ENCODE results near the gene TMEM151A.

TMEM151A gene

DNA sequence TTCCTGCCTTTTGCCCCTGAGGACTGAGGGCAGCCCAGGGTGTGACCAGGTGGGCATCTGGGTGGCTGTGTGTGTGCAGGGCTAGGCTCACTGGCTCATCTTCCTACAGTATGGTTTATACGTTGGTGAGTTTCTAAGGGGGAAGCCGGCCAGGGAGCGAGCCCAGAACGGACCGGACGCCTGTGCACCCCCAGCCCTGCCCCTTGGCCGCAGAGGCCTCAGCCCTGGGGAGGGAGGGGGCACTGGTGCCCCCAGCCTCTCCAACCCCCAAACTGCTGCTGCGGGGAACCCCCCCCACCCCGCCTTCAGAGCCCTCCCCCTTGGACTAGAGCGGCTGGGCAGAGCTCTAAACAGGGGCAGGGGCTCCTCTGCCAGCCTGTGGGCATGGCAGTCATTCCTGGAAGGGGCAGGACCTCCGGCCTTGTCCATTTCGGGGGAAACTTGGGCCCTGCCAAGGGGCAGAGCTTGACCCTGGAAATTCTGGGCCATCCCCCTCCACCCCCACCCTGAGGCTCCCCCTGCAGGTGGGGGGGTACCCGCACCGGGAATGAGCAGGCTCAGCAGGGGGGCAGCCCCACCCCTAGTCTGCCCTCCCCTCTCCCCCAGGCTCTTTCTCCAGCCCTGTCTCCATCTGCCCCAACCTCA is 8.1 kb upstream of the TMEM151A start:
- H3K4me1 ChIP-seq (ENCODE audit: low read length): peaks cover 15% of the 10 kb centered on the region
- H2AFZ ChIP-seq (ENCODE audit: low read length): no peak overlapping the region
- H3K9me3 ChIP-seq (replicated peaks; ENCODE audit: insufficient read depth, low read length): no peaks in the 10 kb centered on the region
- H3K4me3 ChIP-seq (ENCODE audit: low read length): no peak overlapping the region
- no peaks in the 10 kb centered on the region for H3K9me2 ChIP-seq (replicated peaks; ENCODE audit: insufficient read depth, low read length)
- no peak overlapping the region for H3K27ac ChIP-seq (ENCODE audit: low read length)
- H3K27me3 ChIP-seq (replicated peaks; ENCODE audit: insufficient read depth, low read length): no peaks in the 10 kb centered on the region; the same call in 1 of the 2 replicates
- DNase-seq: no peak
- no peak overlapping the region for H3K4me2 ChIP-seq (ENCODE audit: low read depth, low read length)
- TF ChIP-seq, protein P1, sequence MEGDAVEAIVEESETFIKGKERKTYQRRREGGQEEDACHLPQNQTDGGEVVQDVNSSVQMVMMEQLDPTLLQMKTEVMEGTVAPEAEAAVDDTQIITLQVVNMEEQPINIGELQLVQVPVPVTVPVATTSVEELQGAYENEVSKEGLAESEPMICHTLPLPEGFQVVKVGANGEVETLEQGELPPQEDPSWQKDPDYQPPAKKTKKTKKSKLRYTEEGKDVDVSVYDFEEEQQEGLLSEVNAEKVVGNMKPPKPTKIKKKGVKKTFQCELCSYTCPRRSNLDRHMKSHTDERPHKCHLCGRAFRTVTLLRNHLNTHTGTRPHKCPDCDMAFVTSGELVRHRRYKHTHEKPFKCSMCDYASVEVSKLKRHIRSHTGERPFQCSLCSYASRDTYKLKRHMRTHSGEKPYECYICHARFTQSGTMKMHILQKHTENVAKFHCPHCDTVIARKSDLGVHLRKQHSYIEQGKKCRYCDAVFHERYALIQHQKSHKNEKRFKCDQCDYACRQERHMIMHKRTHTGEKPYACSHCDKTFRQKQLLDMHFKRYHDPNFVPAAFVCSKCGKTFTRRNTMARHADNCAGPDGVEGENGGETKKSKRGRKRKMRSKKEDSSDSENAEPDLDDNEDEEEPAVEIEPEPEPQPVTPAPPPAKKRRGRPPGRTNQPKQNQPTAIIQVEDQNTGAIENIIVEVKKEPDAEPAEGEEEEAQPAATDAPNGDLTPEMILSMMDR (IDR thresholded peaks at IDR 0.05; ENCODE audit: low read length): no peak
- TF ChIP-seq EZH2phosphoT487 (IDR thresholded peaks at IDR 0.05; ENCODE audit: low read length) (no peak), EZH2 (optimal IDR thresholded peaks at IDR 0.05; ENCODE audit: low read depth, low read length) (no peak)
- no peak overlapping the region for H3K9ac ChIP-seq (ENCODE audit: low read length)
- peaks cover 11% of the 10 kb centered on the region for H3K79me2 ChIP-seq (ENCODE audit: low read length)
- H3K36me3 ChIP-seq (replicated peaks; ENCODE audit: insufficient read depth, low read length): no peaks in the 10 kb centered on the region
- H3F3A ChIP-seq (ENCODE audit: insufficient read depth, low read length): no peaks in the 10 kb centered on the region
- H4K20me1 ChIP-seq (ENCODE audit: insufficient read depth, low read length): no peaks in the 10 kb centered on the region

DNA sequence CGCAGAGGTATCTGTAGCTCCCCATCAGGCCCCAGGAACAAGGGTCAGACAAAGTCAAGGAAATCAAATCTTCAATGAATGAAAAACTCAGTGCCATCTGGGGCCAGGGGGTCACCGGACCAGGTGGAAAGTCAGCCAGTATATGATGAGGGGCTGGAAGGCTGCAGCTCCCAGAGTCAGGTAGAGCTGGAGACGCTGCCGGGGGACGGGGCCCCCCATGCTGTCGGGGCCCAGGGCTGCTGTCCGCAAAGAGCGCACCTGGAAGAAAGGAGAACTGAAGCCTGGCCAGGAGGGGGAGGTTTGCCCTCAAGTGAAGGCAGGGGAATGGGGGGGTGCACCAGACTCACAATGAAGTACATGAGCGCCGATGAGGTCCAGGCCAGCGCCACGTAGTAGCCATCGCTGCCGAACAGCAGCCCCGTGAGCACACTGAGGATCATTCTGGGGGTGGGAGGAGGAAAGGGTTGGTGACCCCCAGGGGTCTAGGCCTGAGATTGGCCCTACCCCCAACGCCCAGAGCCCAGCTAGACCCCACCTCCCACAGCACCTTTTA is 7.1 kb upstream of the TMEM151A start:
- no peak overlapping the region for H3K4me2 ChIP-seq (ENCODE audit: low read depth, low read length)
- H3K9me3 ChIP-seq (replicated peaks; ENCODE audit: insufficient read depth, low read length): no peaks in the 10 kb centered on the region
- no peak for TF ChIP-seq EZH2phosphoT487 (IDR thresholded peaks at IDR 0.05; ENCODE audit: low read length)
- no peak for TF ChIP-seq EZH2 (optimal IDR thresholded peaks at IDR 0.05; ENCODE audit: low read depth, low read length)
- TF ChIP-seq, protein P1 (IDR thresholded peaks at IDR 0.05; ENCODE audit: low read length): no peak
- H3F3A ChIP-seq (ENCODE audit: insufficient read depth, low read length): peaks cover 4% of the 10 kb centered on the region
- peaks cover 13% of the 10 kb centered on the region for H3K79me2 ChIP-seq (ENCODE audit: low read length)
- no peak overlapping the region for H3K9ac ChIP-seq (ENCODE audit: low read length)
- no peaks in the 10 kb centered on the region for H3K27me3 ChIP-seq (replicated peaks; ENCODE audit: insufficient read depth, low read length)
- no peaks in the 10 kb centered on the region for H4K20me1 ChIP-seq (ENCODE audit: insufficient read depth, low read length)
- no peak for DNase-seq
- no peak overlapping the region for H3K4me3 ChIP-seq (ENCODE audit: low read length)
- peaks cover 15% of the 10 kb centered on the region for H3K4me1 ChIP-seq (ENCODE audit: low read length)
- H3K9me2 ChIP-seq (replicated peaks; ENCODE audit: insufficient read depth, low read length): no peaks in the 10 kb centered on the region
- no peak overlapping the region for H2AFZ ChIP-seq (ENCODE audit: low read length)
- no peaks in the 10 kb centered on the region for H3K36me3 ChIP-seq (replicated peaks; ENCODE audit: insufficient read depth, low read length)
- no peak overlapping the region for H3K27ac ChIP-seq (ENCODE audit: low read length)

DNA sequence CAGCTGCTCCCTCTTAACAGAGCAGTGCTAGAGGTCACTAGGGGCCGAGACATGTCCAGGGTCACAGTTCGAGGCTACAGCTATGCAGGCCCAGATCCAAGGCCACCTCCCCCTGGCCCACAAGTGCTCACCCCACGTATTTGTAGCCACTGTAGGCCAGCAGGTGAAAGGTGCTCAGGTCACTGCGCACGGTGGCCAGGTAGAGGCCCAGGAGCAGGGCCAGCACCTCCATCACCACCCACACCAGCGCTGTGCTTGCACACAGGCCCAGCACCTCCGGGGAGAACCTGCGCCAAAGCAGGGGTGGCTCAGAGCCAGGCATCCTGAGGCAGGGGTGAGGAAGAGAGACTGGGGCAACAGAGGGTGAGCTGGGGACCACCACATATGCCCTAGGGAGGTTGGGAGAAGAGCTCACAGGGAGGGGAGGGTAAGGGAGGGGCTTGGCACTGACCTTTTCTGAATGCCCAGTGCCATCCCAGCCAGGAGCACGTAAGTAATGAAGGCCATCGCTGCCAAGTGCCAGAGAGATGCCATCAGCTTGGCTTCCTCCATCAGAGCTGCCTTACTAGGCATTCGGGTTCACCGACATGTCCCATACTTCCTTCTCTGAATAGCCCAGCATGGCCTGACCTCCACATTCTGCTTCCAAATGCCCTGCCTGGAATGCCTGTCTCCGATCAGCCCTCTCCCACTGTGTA is 6.3 kb upstream of the TMEM151A start:
- Histone ChIP-seq H3F3A (ENCODE audit: insufficient read depth, low read length) (peaks cover 7% of the 10 kb centered on the region), H3K27me3 (replicated peaks; ENCODE audit: insufficient read depth, low read length) (peaks cover 3% of the 10 kb centered on the region; the same call in 1 of the 2 replicates), H4K20me1 (ENCODE audit: insufficient read depth, low read length) (no peaks in the 10 kb centered on the region), H3K9me2 (replicated peaks; ENCODE audit: insufficient read depth, low read length) (no peaks in the 10 kb centered on the region), H3K4me2 (ENCODE audit: low read depth, low read length) (no peak overlapping the region), H3K79me2 (ENCODE audit: low read length) (peaks cover 13% of the 10 kb centered on the region), H3K9ac (ENCODE audit: low read length) (no peak overlapping the region), H3K27ac (ENCODE audit: low read length) (no peak overlapping the region), H2AFZ (ENCODE audit: low read length) (no peak overlapping the region), H3K4me3 (ENCODE audit: low read length) (no peak overlapping the region), H3K4me1 (ENCODE audit: low read length) (peaks cover 23% of the 10 kb centered on the region), H3K36me3 (replicated peaks; ENCODE audit: insufficient read depth, low read length) (no peaks in the 10 kb centered on the region), H3K9me3 (replicated peaks; ENCODE audit: insufficient read depth, low read length) (no peaks in the 10 kb centered on the region)
- no peak for TF ChIP-seq EZH2 (optimal IDR thresholded peaks at IDR 0.05; ENCODE audit: low read depth, low read length)
- TF ChIP-seq, protein P1 (IDR thresholded peaks at IDR 0.05; ENCODE audit: low read length): no peak
- TF ChIP-seq EZH2phosphoT487 (IDR thresholded peaks at IDR 0.05; ENCODE audit: low read length): no peak
- DNase-seq: no peak
